ENCODE data around the gene TSPAN18.
"Not testable (repeated sequence)": the region's sequence is repeated elsewhere in the genome, so short reads cannot be mapped to it uniquely, and the experiment has no call there.

The TSPAN18 gene

DNA sequence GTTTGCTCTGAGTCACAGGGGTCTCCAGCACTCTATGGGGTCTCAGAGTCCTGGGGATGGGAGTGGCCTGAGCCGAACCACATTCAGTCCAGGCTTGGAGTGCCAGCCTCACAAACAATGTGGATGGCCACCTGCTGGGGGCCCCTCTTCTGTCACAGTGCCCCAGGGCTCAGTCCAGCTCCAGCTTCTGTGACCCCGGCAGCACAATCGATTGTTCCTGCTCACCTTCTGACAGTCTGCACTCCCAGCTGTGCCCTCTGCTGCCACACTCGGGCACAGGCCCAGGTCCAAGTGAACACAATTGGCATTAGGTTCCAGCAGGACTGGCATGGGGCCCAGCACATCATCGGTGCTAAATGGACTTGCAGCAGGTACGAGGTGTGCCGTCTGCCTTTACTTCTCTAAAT lies 139.1 kb downstream of the TSPAN18 start:
- H3K27me3 Mint-ChIP-seq = peaks cover 56% of the 10 kb centered on the region
- intact Hi-C loops (cut with micrococcal nuclease) = no loop called here
- H3K4me3 Mint-ChIP-seq = no peak overlapping the region
- peaks cover 27% of the 10 kb centered on the region for H3K4me1 Mint-ChIP-seq (ENCODE audit: low read depth)
- no peaks in the 10 kb centered on the region for H3K9me3 Mint-ChIP-seq
- H3K36me3 Mint-ChIP-seq (ENCODE audit: low read depth) = no peaks in the 10 kb centered on the region
- no peak overlapping the region for H3K27ac Mint-ChIP-seq

DNA sequence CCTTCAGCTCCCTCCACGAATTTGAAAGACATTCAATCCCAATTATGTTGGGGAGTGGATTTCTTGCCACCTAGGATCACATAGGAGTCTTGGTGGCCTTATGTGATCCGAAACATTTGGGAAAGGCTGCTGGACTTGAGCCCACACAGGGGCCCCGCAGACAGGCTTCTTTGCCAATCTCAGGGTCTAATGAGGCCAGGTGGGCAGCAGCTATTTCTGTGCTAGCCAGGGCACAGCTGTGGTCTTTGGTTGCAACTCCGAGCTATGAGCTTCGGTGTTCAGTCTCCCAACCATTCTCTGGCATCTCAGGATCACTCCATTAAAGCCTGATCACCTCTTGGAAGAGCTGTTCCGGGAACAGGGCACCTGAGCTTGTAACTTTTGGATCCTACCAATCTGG lies 139.5 kb downstream of the TSPAN18 start:
- intact Hi-C loops (cut with micrococcal nuclease) = no loop called here
- H3K4me1 Mint-ChIP-seq (ENCODE audit: low read depth) = peaks cover 28% of the 10 kb centered on the region
- H3K4me3 Mint-ChIP-seq = no peak overlapping the region

DNA sequence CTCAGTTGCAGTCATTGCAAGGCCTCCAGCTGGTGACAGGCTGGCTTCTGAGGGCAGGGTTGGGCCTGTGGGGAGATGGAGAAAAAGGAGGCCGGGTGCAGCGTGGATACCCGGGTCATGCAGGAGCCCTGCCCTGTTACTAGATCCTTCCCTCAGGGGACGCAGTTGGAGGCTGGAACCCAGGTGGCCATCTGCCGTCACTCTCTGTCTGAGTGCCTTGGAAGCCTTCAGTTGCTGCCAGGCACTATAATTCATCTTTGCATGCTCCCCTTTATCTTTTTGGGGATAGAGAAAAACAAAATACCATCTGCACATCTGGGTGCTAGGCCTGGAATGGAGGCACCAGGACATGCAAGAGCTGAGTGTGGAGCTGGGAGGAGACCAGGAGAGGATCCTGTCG lies 141.3 kb downstream of the TSPAN18 start:
- Mint-ChIP-seq H3K4me1 (ENCODE audit: low read depth) (peaks cover 23% of the 10 kb centered on the region), H3K4me3 (no peak overlapping the region), H3K27ac (no peak overlapping the region), H3K9me3 (no peaks in the 10 kb centered on the region), H3K36me3 (ENCODE audit: low read depth) (no peaks in the 10 kb centered on the region), H3K27me3 (peaks cover 37% of the 10 kb centered on the region)
- intact Hi-C loops (cut with micrococcal nuclease) = no loop called here

More for the DNA sequence above, 139.5 kb downstream of the TSPAN18 start:
- Mint-ChIP-seq H3K27ac (no peak overlapping the region), H3K27me3 (peaks cover 54% of the 10 kb centered on the region), H3K9me3 (no peaks in the 10 kb centered on the region), H3K36me3 (ENCODE audit: low read depth) (no peaks in the 10 kb centered on the region)

DNA sequence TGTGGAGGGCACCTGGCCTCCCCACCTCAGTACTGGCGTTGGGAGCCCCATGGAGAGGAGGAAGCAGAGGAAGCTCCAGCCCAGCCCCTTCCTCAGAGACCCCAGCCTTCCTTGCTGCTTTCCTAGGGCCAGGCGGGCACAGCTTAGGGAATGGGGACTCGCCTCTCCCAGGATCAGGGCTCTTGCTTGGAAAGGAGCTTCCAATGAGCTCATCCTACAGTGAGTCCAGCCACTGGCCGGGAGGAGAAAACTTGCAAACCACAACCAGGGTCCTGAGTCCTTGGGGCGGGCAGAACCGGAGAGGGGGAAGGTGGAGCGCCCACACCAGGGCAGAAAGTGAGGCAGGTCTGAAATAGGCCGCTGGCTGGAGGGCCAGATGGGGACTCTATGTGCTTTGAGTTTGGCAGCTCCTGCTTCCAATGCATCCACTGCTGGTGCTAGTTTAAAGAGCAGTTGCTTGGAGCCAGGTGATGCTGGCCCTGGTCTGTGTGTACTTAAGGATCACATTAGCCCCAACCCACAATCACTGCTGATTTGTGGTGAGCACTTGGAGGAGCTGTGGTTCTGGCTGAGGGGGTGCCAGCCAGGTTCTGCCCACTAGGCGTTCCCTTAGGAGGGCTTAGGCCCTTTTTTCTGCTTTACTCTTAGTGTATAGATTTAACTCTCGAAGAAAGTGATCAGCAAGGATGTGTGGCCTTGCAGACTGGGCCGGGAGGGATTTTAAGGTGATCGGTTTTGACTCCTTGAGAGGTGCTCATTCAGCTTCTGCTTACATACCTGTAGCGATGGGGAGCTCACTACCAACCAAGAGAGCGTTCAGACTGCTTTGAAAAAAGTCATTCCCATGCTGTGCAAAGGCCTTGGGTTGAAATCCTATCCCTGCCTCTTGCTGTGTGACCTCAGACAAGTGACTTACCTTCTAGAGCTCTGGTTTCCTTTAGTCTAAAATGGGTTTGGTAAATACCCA lies 142.0 kb downstream of the TSPAN18 start:
- no peaks in the 10 kb centered on the region for H3K9me3 Mint-ChIP-seq
- H3K36me3 Mint-ChIP-seq (ENCODE audit: low read depth) = no peaks in the 10 kb centered on the region
- peaks cover 40% of the 10 kb centered on the region for H3K27me3 Mint-ChIP-seq
- H3K27ac Mint-ChIP-seq = no peak overlapping the region
- H3K4me1 Mint-ChIP-seq (ENCODE audit: low read depth) = peaks cover 22% of the 10 kb centered on the region
- H3K4me3 Mint-ChIP-seq = no peak overlapping the region
- intact Hi-C loops (cut with micrococcal nuclease) = no loop called here

DNA sequence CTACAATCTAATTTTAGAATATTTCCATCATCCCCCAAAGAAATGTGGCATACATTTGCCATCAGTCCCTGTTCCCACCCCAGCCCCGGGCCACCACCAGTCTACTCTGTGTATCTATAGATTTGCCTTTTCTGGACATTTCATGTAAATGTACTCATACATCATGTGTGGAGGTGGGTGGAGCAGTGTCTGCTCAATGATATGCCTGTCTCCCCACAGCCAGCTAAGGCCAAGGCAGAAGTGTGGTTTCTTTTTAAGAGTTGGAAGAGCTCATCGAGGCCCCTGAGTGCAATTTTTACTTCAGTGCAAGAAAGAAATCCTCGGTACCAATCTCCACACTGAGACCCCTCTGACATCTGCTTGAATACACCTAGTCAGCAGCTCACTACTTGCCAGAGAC lies 143.4 kb downstream of the TSPAN18 start:
- Mint-ChIP-seq H3K36me3 (ENCODE audit: low read depth) (no peaks in the 10 kb centered on the region), H3K4me1 (ENCODE audit: low read depth) (peaks cover 22% of the 10 kb centered on the region), H3K27me3 (peaks cover 37% of the 10 kb centered on the region), H3K4me3 (no peak overlapping the region), H3K27ac (no peak overlapping the region), H3K9me3 (no peaks in the 10 kb centered on the region)
- intact Hi-C loops (cut with micrococcal nuclease) = no loop called here

DNA sequence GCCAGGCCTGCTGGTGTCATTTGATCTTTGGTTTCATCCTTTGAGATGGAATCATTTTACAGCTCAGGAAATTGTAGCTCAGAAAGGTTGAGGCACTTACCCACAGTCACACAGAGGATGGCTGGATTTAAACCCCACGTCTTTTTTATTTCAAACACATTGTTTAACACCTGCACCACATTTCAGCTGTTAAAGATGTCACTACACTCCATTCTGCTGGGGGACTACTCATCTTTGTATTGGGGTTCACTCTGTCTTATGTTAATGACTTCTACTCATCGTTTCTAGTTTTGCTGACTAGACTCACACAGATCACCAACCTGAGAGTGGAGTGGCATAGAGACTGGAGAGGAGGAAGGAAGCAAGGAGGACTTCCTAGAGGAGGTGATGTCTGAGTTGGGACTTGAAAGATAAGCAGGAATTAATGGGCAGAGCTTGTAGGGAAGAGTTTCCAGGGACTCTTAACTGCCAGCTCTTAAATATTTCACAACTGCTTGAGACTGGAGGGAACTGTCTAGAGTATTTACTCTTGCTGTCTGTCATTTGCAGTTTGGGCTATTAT lies 143.9 kb downstream of the TSPAN18 start:
- no peak overlapping the region for H3K27ac Mint-ChIP-seq
- peaks cover 22% of the 10 kb centered on the region for H3K4me1 Mint-ChIP-seq (ENCODE audit: low read depth)
- peaks cover 34% of the 10 kb centered on the region for H3K27me3 Mint-ChIP-seq
- intact Hi-C loops (cut with micrococcal nuclease) = no loop called here
- no peaks in the 10 kb centered on the region for H3K36me3 Mint-ChIP-seq (ENCODE audit: low read depth)
- H3K4me3 Mint-ChIP-seq = no peak overlapping the region
- H3K9me3 Mint-ChIP-seq = no peaks in the 10 kb centered on the region

DNA sequence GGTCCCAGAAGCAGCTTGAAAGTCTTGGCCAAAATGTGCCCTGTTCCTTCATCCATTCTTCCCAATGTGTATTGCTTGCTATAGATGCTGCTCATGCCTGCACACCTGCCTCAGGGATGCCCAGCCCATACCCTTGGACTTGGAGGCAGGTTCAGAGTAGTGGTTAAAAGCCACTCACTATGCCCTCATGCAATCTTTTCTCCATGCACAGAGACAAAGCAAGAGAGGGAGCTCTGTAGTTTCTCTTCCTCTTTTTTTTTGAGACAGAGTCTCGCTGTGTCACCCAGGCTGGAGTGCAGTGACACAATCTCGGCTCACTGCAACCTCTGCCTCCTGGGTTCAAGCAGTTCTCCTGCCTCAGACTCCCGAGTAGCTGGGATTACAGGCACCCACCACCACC lies 144.9 kb downstream of the TSPAN18 start:
- Mint-ChIP-seq H3K4me1 (ENCODE audit: low read depth) (peaks cover 22% of the 10 kb centered on the region), H3K27me3 (peaks cover 28% of the 10 kb centered on the region)
- H3K4me3 Mint-ChIP-seq; H3K27ac Mint-ChIP-seq; H3K36me3 Mint-ChIP-seq (ENCODE audit: low read depth); intact Hi-C loops (cut with micrococcal nuclease); H3K9me3 Mint-ChIP-seq: not testable (repeated sequence)

DNA sequence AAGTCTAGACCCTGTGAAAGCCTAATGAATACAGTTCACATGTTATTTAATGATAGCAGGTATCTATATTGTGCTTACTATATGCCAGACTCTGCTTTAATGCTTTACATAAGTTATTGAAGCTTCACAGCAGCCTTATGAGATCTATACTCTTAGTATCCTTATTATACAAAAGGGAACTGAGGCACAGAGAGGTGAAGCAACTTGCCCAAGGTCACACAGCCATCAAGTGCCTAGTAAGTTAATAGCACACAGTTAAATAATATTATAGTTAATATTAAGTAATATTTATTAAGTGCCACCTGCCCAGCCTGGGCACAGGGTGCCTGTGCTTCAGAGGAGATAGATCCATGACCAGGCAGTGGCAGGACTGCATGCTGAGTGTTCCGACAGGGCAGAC lies 145.8 kb downstream of the TSPAN18 start:
- no peak overlapping the region for H3K4me3 Mint-ChIP-seq
- no peak overlapping the region for H3K27ac Mint-ChIP-seq
- H3K4me1 Mint-ChIP-seq (ENCODE audit: low read depth) = peaks cover 19% of the 10 kb centered on the region
- intact Hi-C loops (cut with micrococcal nuclease) = no loop called here
- no peaks in the 10 kb centered on the region for H3K36me3 Mint-ChIP-seq (ENCODE audit: low read depth)
- H3K9me3 Mint-ChIP-seq = no peaks in the 10 kb centered on the region
- H3K27me3 Mint-ChIP-seq = peaks cover 28% of the 10 kb centered on the region

DNA sequence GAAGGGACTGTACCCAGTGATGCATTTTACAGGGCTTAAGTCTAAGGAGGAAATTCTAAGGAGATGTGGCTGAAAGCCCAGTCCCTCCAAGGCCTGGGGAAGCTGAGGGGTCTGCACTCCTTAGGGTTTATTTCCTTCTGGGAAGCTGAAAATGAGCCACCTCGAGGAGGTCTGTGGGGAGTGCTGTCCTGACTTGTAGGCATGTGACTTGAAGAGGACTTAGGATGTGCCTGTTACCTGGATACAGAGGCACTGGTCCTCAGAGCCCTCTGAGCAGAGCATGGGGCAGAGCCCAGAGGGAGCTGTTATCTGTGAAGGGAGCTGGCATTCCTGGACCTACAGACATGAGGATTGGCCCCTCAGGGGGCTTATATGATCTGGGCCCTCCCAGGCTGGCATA lies 146.8 kb downstream of the TSPAN18 start:
- Mint-ChIP-seq H3K9me3 (no peaks in the 10 kb centered on the region), H3K27ac (no peak overlapping the region)
- intact Hi-C loops (cut with micrococcal nuclease) = no loop called here

DNA sequence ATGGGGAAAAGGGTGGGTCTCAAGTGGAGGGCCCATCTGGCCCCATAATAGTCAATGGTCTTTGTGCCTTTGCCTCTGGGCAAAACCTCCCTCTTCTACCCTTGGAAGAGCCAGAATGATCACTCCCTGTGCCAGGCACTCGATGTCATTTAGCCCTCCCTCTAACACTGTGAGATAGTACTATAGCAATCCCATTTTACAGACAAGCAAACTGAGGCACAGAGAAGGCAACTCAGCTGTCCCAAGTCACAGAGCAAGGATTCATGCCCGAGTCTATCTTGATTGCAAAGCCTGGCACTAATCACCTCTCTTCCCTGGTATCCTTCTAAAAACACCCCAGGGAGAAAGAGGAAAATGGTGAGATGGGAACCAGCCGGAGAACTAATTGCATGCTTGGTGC lies 147.5 kb downstream of the TSPAN18 start:
- no peak overlapping the region for H3K4me3 Mint-ChIP-seq
- no peak overlapping the region for H3K27ac Mint-ChIP-seq
- peaks cover 15% of the 10 kb centered on the region for H3K27me3 Mint-ChIP-seq
- peaks cover 15% of the 10 kb centered on the region for H3K4me1 Mint-ChIP-seq (ENCODE audit: low read depth)
- intact Hi-C loops (cut with micrococcal nuclease) = no loop called here
- H3K9me3 Mint-ChIP-seq = no peaks in the 10 kb centered on the region
- no peaks in the 10 kb centered on the region for H3K36me3 Mint-ChIP-seq (ENCODE audit: low read depth)

More for the DNA sequence above, 146.8 kb downstream of the TSPAN18 start:
- Mint-ChIP-seq H3K27me3 (peaks cover 19% of the 10 kb centered on the region), H3K4me1 (ENCODE audit: low read depth) (peaks cover 15% of the 10 kb centered on the region), H3K4me3 (no peak overlapping the region), H3K36me3 (ENCODE audit: low read depth) (no peaks in the 10 kb centered on the region)

DNA sequence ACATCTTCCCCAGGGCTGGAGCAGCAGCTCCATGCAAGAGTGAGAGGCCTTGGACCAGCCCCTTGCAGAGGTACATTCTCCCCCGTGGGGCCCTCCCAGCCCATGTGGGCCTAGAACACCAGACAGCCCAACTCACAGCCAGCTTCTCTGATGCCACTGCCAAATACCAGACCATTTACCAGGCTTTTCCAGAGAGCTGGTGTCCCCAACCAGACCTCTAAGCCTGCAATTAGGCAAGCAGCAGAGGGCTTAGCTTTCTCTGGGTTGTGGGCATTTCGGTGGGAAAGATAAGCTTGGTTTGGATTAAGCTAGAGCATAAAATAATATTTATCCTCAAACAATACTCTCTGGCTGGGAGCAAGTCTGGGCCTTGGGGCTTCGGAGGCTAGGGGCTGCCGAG lies 148.3 kb downstream of the TSPAN18 start:
- intact Hi-C loops (cut with micrococcal nuclease) = no loop called here
- H3K4me3 Mint-ChIP-seq = no peak overlapping the region
- peaks cover 15% of the 10 kb centered on the region for H3K4me1 Mint-ChIP-seq (ENCODE audit: low read depth)
- H3K27me3 Mint-ChIP-seq = peaks cover 16% of the 10 kb centered on the region
- H3K27ac Mint-ChIP-seq = no peak overlapping the region
- no peaks in the 10 kb centered on the region for H3K9me3 Mint-ChIP-seq
- H3K36me3 Mint-ChIP-seq (ENCODE audit: low read depth) = no peaks in the 10 kb centered on the region

DNA sequence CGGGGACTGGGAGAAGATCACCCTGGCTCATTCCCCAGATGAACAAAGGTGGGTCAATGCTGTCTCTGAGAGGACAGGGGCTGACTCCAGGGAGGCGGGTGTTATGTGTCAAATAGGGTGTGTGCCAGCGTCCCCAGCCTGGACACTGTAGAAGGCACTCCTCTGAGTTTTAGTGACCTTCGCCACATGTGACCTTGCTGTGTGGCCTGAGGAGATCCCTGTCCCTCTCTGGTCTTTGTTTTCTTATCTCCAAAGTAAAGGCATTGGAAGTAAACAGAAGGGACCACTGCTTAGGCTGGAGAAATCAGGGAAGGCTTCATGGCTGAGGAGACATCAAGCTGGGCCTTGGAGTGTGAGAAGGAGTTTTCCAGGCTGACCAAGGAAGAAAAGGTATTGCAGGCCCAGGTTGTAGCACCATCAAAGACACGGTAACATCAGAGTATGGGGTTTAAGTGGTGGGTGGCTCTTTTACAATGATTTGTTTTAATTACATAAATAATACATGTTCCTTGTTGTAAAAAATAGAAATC lies 149.5 kb downstream of the TSPAN18 start:
- H3K36me3 Mint-ChIP-seq (ENCODE audit: low read depth) = no peaks in the 10 kb centered on the region
- no peak overlapping the region for H3K4me3 Mint-ChIP-seq
- no peak overlapping the region for H3K27ac Mint-ChIP-seq
- H3K4me1 Mint-ChIP-seq (ENCODE audit: low read depth) = peaks cover 10% of the 10 kb centered on the region
- intact Hi-C loops (cut with micrococcal nuclease) = no loop called here
- peaks cover 19% of the 10 kb centered on the region for H3K27me3 Mint-ChIP-seq
- no peaks in the 10 kb centered on the region for H3K9me3 Mint-ChIP-seq

DNA sequence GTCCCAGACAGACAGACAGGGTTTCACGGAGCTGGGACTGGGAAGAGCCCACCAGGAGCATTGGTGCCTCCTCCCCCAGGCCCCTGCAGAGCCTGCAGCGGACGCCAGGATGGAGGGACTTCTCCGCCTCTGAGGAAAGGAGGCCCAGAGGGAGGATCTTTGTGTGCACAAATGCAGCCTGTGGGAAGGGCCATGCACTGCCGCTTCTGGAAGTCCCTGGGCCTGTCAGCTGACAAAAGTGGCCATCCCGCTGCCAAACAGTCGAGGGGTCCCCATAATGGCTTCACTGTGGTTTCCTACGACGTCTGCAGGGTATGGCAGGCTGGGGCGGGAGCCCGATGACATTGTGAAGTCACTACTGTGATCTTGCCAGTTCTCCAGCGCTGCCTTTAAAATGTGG lies 150.1 kb downstream of the TSPAN18 start:
- H3K4me1 Mint-ChIP-seq (ENCODE audit: low read depth) = peaks cover 4% of the 10 kb centered on the region
- no peak overlapping the region for H3K4me3 Mint-ChIP-seq
- H3K9me3 Mint-ChIP-seq = no peaks in the 10 kb centered on the region
- no peak overlapping the region for H3K27ac Mint-ChIP-seq
- H3K36me3 Mint-ChIP-seq (ENCODE audit: low read depth) = no peaks in the 10 kb centered on the region
- intact Hi-C loops (cut with micrococcal nuclease) = no loop called here
- peaks cover 21% of the 10 kb centered on the region for H3K27me3 Mint-ChIP-seq

Measured in dendritic cell treated with granulocyte-macrophage colony-stimulating factor and Interleukin-4, amounts not matched to agents 40 ng/mL and 50 ng/mL, for 4 days (primary cell).